WERI-Rb-1 (cell line): ENCODE measurements around the gene RAB11FIP5.
A peak's percentile ranks its signal among the peaks of the same experiment; 100 is the strongest.
"Not testable (repeated sequence)": the region's sequence is repeated elsewhere in the genome, so short reads cannot be mapped to it uniquely, and the experiment has no call there.

ENCODE experiments used
- DNase-seq: peaks from one replicate; pipeline ENCODE4 v3.0.0-alpha.2; 2020
- H3K27ac ChIP-seq: fragments of 250-450 bp; sonication (Bioruptor Pico); 2 replicates; pipeline ENCODE4 v1.5.1; 2020; ENCODE audit warnings: mild to moderate bottlenecking, moderate library complexity
- H3K27me3 ChIP-seq: fragments of 250-450 bp; sonication (Bioruptor Pico); 2 replicates; pipeline ENCODE4 v1.5.1; 2021; ENCODE audit warnings: mild to moderate bottlenecking, low read depth, moderate library complexity; ENCODE audit not compliant: insufficient read depth, severe bottlenecking
- H3K36me3 ChIP-seq: fragments of 250-450 bp; sonication (Bioruptor Pico); 2 replicates; pipeline ENCODE4 v1.5.1; 2020; ENCODE audit warnings: mild to moderate bottlenecking, moderate library complexity
- H3K4me3 ChIP-seq: 2 replicates; pipeline ENCODE4 v1.5.1; 2011; ENCODE audit warnings: low read depth, mild to moderate bottlenecking, control low read depth, low read length
- H3K9me3 ChIP-seq: fragments of 250-450 bp; sonication (Bioruptor Pico); 2 replicates; pipeline ENCODE4 v1.5.1; 2021; ENCODE audit warnings: mild to moderate bottlenecking, moderate library complexity; ENCODE audit not compliant: severe bottlenecking
- CTCF ChIP-seq: IDR thresholded peaks from 2 replicates; pipeline ENCODE4 v1.5.1; 2011; ENCODE audit warnings: low read depth, mild to moderate bottlenecking, control low read depth, inconsistent platforms, low read length

RAB11FIP5 gene

GRCh38 chr2:73122536-73122935 is 9.8 kb upstream of the RAB11FIP5 start:
- Histone ChIP-seq H3K27ac (no peak overlapping the region), H3K4me3 (no peak overlapping the region), H3K27me3 (no peaks in the 10 kb centered on the region), H3K9me3 (no peaks in the 10 kb centered on the region), H3K36me3 (no peaks in the 10 kb centered on the region)
- no peak for TF ChIP-seq CTCF
- no peak for DNase-seq

GRCh38 chr2:73119611-73120239 is 7.0 kb upstream of the RAB11FIP5 start:
- not testable (repeated sequence) for H3K9me3 ChIP-seq, H3K36me3 ChIP-seq, H3K4me3 ChIP-seq, H3K27ac ChIP-seq, DNase-seq, H3K27me3 ChIP-seq

- no peaks in the 10 kb centered on the region for H3K27me3 ChIP-seq
- TF ChIP-seq CTCF, result no peak
- no peak for DNase-seq
Observed at GRCh38 chr2:73117441-73117840, 4.7 kb upstream of the RAB11FIP5 start.

GRCh38 chr2:73116182-73116960 is 3.6 kb upstream of the RAB11FIP5 start:
- no peaks in the 10 kb centered on the region for H3K36me3 ChIP-seq
- H3K27me3 ChIP-seq, result no peaks in the 10 kb centered on the region
- H3K9me3 ChIP-seq, result peaks cover 5% of the 10 kb centered on the region
- no peak for DNase-seq
- H3K4me3 ChIP-seq, result no peak overlapping the region
- no peak overlapping the region for H3K27ac ChIP-seq
- TF ChIP-seq CTCF, result no peak

More at GRCh38 chr2:73117441-73117840, 4.7 kb upstream of the RAB11FIP5 start:
- Histone ChIP-seq H3K9me3 (peaks cover 5% of the 10 kb centered on the region), H3K27ac (no peak overlapping the region), H3K36me3 (no peaks in the 10 kb centered on the region), H3K4me3 (no peak overlapping the region)

GRCh38 chr2:73114273-73114867 is 1.6 kb upstream of the RAB11FIP5 start:
- no peaks in the 10 kb centered on the region for H3K27me3 ChIP-seq
- H3K27ac ChIP-seq, result no peak overlapping the region
- H3K4me3 ChIP-seq, result no peak overlapping the region
- no peak for TF ChIP-seq CTCF
- H3K36me3 ChIP-seq, result no peaks in the 10 kb centered on the region
- peak; percentile 71 for DNase-seq
- peaks cover 5% of the 10 kb centered on the region for H3K9me3 ChIP-seq
